HCT116 (cell line): ENCODE measurements around the gene PTCD3. TPM values are rescaled to one million over a fixed set of nuclear protein-coding genes. Genes with fewer than 3 reads are reported as not detected.

Experiments
- ATAC-seq: fragments of 200-7000 bp; cut with Tn5 transposase; 2 replicates; pipeline ENCODE4 v1.9.1; 2020; ENCODE audit warnings: mild to moderate bottlenecking, moderate library complexity
- BruUV-seq: library from RNA; stranded (reverse); fragments of 400-500 nt; replicated peaks from 2 replicates; lab custom pipeline; 2021; lab: Mats Ljungman, UMichigan
- CTCF ChIA-PET: fragments of 300-600 bp; sonication (Branson Sonifier 250); formaldehyde crosslinking; loops from one replicate; lab custom pipeline; 2021; ENCODE audit warnings: antibody characterized with exemption; lab: Charles Lee
- POLR2A ChIA-PET: fragments of 300-600, 350-600 bp; sonication (Branson Sonifier 250); formaldehyde crosslinking; loops from one replicate; lab custom pipeline; 2021; ENCODE audit warnings: antibody characterized with exemption; lab: Charles Lee
- RAD21 ChIA-PET, 2 experiments: fragments of 300-600 bp; sonication (Branson Sonifier 250); formaldehyde crosslinking; loops; one replicate each; lab custom pipeline; 2023; ENCODE audit warnings: low total read pairs in 2 of 2; ENCODE audit not compliant: uncharacterized antibody in 2 of 2, unreplicated experiment in 2 of 2, low non-redundant PET in 1 of 2; lab: Charles Lee
- DNase-seq: peaks from one replicate; pipeline ENCODE4 v3.0.0-alpha.2; 2010; ENCODE audit warnings: low read depth, low spot score
- H2AFZ ChIP-seq: fragments of 200-600 bp; shearing (Covaris generic), sonication (generic); 2 replicates; pipeline ENCODE4 v1.6.1; 2017; ENCODE audit warnings: low read depth, mixed run types, mixed read lengths, antibody characterized with exemption, low read length; ENCODE audit not compliant: poor library complexity, severe bottlenecking
- H3K27ac ChIP-seq: 2 replicates; pipeline ENCODE4 v1.5.1; 2012; ENCODE audit warnings: low read depth, low read length
- H3K27me3 ChIP-seq: fragments of 200-600 bp; sonication (generic); 2 replicates; pipeline ENCODE4 v1.6.1; 2016; ENCODE audit warnings: mixed run types, low read length, mixed read lengths; ENCODE audit not compliant: insufficient read depth
- H3K36me3 ChIP-seq, 2 experiments: fragments of 200-500 bp in 1 of 2; fragments of 200-600 bp in 1 of 2; sonication (Bioruptor generic) in 1 of 2; sonication (generic) in 1 of 2; 2 replicates each; pipeline versions ENCODE4 v1.5.1 to v1.6.1; 2014 to 2016; ENCODE audit warnings: low read length in 2 of 2, inconsistent platforms in 1 of 2, mixed read lengths in 1 of 2, mixed run types in 1 of 2; ENCODE audit not compliant: insufficient read depth in 2 of 2, control insufficient read depth in 1 of 2
- H3K4me1 ChIP-seq, 2 experiments: fragments of 200-600 bp in 1 of 2; sonication (generic) in 1 of 2; 2 replicates each; pipeline versions ENCODE4 v1.5.1 to v1.6.1; 2012 to 2017; ENCODE audit warnings: low read length in 2 of 2, inconsistent platforms in 1 of 2, mild to moderate bottlenecking in 1 of 2, mixed read lengths in 1 of 2, mixed run types in 1 of 2, moderate library complexity in 1 of 2; ENCODE audit not compliant: insufficient read depth in 2 of 2, control insufficient read depth in 1 of 2
- H3K4me2 ChIP-seq: fragments of 200-600 bp; sonication (generic); 2 replicates; pipeline ENCODE4 v1.6.1; 2017; ENCODE audit warnings: mixed run types, low read length, mixed read lengths
- H3K4me3 ChIP-seq, 2 experiments: fragments of 200-600 bp in 1 of 2; sonication (generic) in 1 of 2; replicated peaks in 1 of 2; 2 replicates each; pipeline ENCODE4 v1.5.1; 2011 to 2016; ENCODE audit warnings: low read length in 2 of 2, control low read depth in 1 of 2, low read depth in 1 of 2, mild to moderate bottlenecking in 1 of 2, mixed read lengths in 1 of 2, mixed run types in 1 of 2
- H3K79me2 ChIP-seq: fragments of 200-600 bp; sonication (generic); 2 replicates; pipeline ENCODE4 v1.6.1; 2017; ENCODE audit warnings: mild to moderate bottlenecking, mixed run types, low read length, moderate library complexity, mixed read lengths; ENCODE audit not compliant: insufficient read depth
- H3K9ac ChIP-seq: fragments of 200-600 bp; sonication (generic); 2 replicates; pipeline ENCODE4 v1.6.1; 2016; ENCODE audit warnings: low read length, mixed read lengths
- H3K9me2 ChIP-seq: fragments of 200-600 bp; sonication (generic), shearing (Covaris generic); 2 replicates; pipeline ENCODE4 v1.6.1; 2017; ENCODE audit warnings: mixed run types, mild to moderate bottlenecking, moderate library complexity; ENCODE audit not compliant: insufficient read depth
- H3K9me3 ChIP-seq, 2 experiments: fragments of 200-500 bp in 1 of 2; fragments of 200-600 bp in 1 of 2; sonication (Bioruptor generic) in 1 of 2; sonication (generic) in 1 of 2; 2 replicates each; pipeline ENCODE4 v1.6.1; 2014 to 2017; ENCODE audit warnings: low read length in 2 of 2, mixed read lengths in 2 of 2, inconsistent platforms in 1 of 2, low read depth in 1 of 2, mild to moderate bottlenecking in 1 of 2, mixed run types in 1 of 2, moderate library complexity in 1 of 2; ENCODE audit not compliant: control insufficient read depth in 1 of 2, insufficient read depth in 1 of 2
- H4K20me1 ChIP-seq: fragments of 200-600 bp; sonication (generic), shearing (Covaris generic); 2 replicates; pipeline ENCODE4 v1.6.1; 2017; ENCODE audit warnings: mixed run types, mild to moderate bottlenecking, moderate library complexity; ENCODE audit not compliant: insufficient read depth
- ATF3 ChIP-seq: IDR thresholded peaks from 2 replicates; pipeline ENCODE4 v1.6.1; 2012
- CBX3 ChIP-seq: IDR thresholded peaks from 2 replicates; pipeline ENCODE4 v1.6.1; 2012; ENCODE audit warnings: low read depth
- CEBPB ChIP-seq: IDR thresholded peaks from 2 replicates; pipeline ENCODE4 v1.6.1; 2012; ENCODE audit warnings: low read depth
- EGR1 ChIP-seq: IDR thresholded peaks from 2 replicates; pipeline ENCODE4 v1.6.1; 2012; ENCODE audit warnings: low read depth
- ELF1 ChIP-seq: IDR thresholded peaks from 2 replicates; pipeline ENCODE4 v1.6.1; 2012; ENCODE audit warnings: low read depth, borderline replicate concordance
- EZH2phosphoT487 ChIP-seq: fragments of 200-600 bp; IDR thresholded peaks from 2 replicates; pipeline ENCODE4 v1.6.1; 2018; ENCODE audit warnings: antibody characterized with exemption, borderline replicate concordance
- FOSL1 ChIP-seq: IDR thresholded peaks from 2 replicates; pipeline ENCODE4 v1.6.1; 2012; ENCODE audit warnings: low read depth
- JUND ChIP-seq: IDR thresholded peaks from 2 replicates; pipeline ENCODE4 v1.6.1; 2012
- MAX ChIP-seq: IDR thresholded peaks from 2 replicates; pipeline ENCODE4 v1.6.1; 2012
- POLR2AphosphoS5 ChIP-seq: IDR thresholded peaks from 2 replicates; pipeline ENCODE4 v1.6.1; 2011; ENCODE audit warnings: mild to moderate bottlenecking, low read depth, low read length, moderate library complexity
- REST ChIP-seq: IDR thresholded peaks from 2 replicates; pipeline ENCODE4 v1.6.1; 2012; ENCODE audit warnings: low read depth
- SIN3A ChIP-seq: IDR thresholded peaks from 2 replicates; pipeline ENCODE4 v1.6.1; 2012; ENCODE audit warnings: low read depth
- SRF ChIP-seq: IDR thresholded peaks from 2 replicates; pipeline ENCODE4 v1.6.1; 2012; ENCODE audit warnings: low read depth
- TCF7L2 ChIP-seq: IDR thresholded peaks from 2 replicates; pipeline ENCODE4 v1.7.0; 2011; ENCODE audit warnings: borderline replicate concordance, inconsistent platforms; ENCODE audit not compliant: insufficient read depth, insufficient read length; ENCODE audit errors: extremely low read depth
- YY1 ChIP-seq: IDR thresholded peaks from 2 replicates; pipeline ENCODE4 v1.6.1; 2011; ENCODE audit warnings: low read length, low read depth, moderate library complexity, mild to moderate bottlenecking; ENCODE audit not compliant: insufficient replicate concordance; ENCODE audit errors: extremely low read depth
- ZBTB33 ChIP-seq: IDR thresholded peaks from 2 replicates; pipeline ENCODE4 v1.6.1; 2011; ENCODE audit warnings: mild to moderate bottlenecking, low read length, moderate library complexity; ENCODE audit not compliant: insufficient replicate concordance; ENCODE audit errors: extremely low read depth
- ZFX ChIP-seq: fragments of 450-650 bp; IDR thresholded peaks from 2 replicates; pipeline ENCODE4 v1.6.1; 2017
- intact Hi-C: fragments of 100-400 bp; cut with micrococcal nuclease; formaldehyde crosslinking; loops from 2 replicates; pipeline ENCODE4 v1.10.0; 2022
- total RNA-seq: library from RNA; stranded (reverse); gene quantifications from one replicate; pipeline ENCODE4 v1.2.1, GENCODE V29; 2021; ENCODE audit not compliant: unreplicated experiment

Gene PTCD3
- total RNA-seq, 1 experiment from 2014 or later: 154 TPM

- no TSS peak for BruUV-seq
- no peaks in the 10 kb centered on the region for H3K4me1 ChIP-seq
- CTCF ChIA-PET: no interaction called here
Measured at GRCh38 chr2:86072271-86072858, 33.7 kb upstream of the PTCD3 start.

More at GRCh38 chr2:86072271-86072858, 33.7 kb upstream of the PTCD3 start:
- no peak for TF ChIP-seq TCF7L2
- TF ChIP-seq CEBPB: no peak
- no peak for TF ChIP-seq ZFX
- TF ChIP-seq CBX3: no peak
- TF ChIP-seq EGR1: no peak
- no peak for TF ChIP-seq SRF
- no peak for TF ChIP-seq SIN3A
- no peak for TF ChIP-seq JUND
- no peak for TF ChIP-seq POLR2AphosphoS5
- TF ChIP-seq MAX: no peak
- no peak for TF ChIP-seq REST
- no peak for TF ChIP-seq ATF3
- TF ChIP-seq ELF1: no peak
- no peak for TF ChIP-seq YY1
- TF ChIP-seq FOSL1: no peak
- no peak for TF ChIP-seq EZH2phosphoT487
- no peak for TF ChIP-seq ZBTB33
- DNase-seq (no peak), ATAC-seq (no peak)
- Histone ChIP-seq H3K36me3 (peaks cover 43 to 55% of the 10 kb centered on the region in 2 experiments), H3K9me2 (no peaks in the 10 kb centered on the region), H3K79me2 (no peaks in the 10 kb centered on the region), H3K27ac (no peak overlapping the region), H3K9me3 (no peaks in the 10 kb centered on the region), H2AFZ (no peak overlapping the region), H3K9ac (no peak overlapping the region), H4K20me1 (peaks cover 2% of the 10 kb centered on the region; the same call in 1 of the 2 replicates), H3K4me2 (no peak overlapping the region), H3K4me3 (no peak overlapping the region), H3K27me3 (no peaks in the 10 kb centered on the region)
- RAD21 ChIA-PET: no interaction called here
- POLR2A ChIA-PET: no interaction called here
- intact Hi-C loops: no loop called here
